ENCODE measurements around the gene EEFSEC. TPM values are rescaled to one million over a fixed set of nuclear protein-coding genes. Genes with fewer than 3 reads are reported as not detected.

Gene EEFSEC
- total and polyA plus RNA-seq, 10 donors, result 8.5 to 19.2 (median 14.2) TPM

GRCh38 chr3:128446821-128447220, 293.5 kb downstream of the EEFSEC start:
- intact Hi-C loops (cut with DNase I; ENCODE audit: low total_unique reads), result no loop called here
- Histone ChIP-seq H3K4me1 (peaks cover 0 to 10% (median 3%) of the 10 kb centered on the region in 6 donors), H3K9me3 (no peaks in the 10 kb centered on the region), H3K4me3 (no peak overlapping the region), H3K36me3 (no peaks in the 10 kb centered on the region), H3K27ac (no peak overlapping the region), H3K27me3 (replicated peaks in 1 of 7) (peaks cover 0 to 5% (median 0%) of the 10 kb centered on the region in 7 donors)
- 86 to 96% (median 92%) methylated on average over 1 of the region's 1 CpG for WGBS, 5 donors
- TF ChIP-seq CTCF (IDR thresholded peaks at IDR 0.05 in 8 of 11, conservative IDR thresholded peaks at IDR 0.05 in 3 of 11) (no peak), POLR2A (IDR thresholded peaks at IDR 0.05) (no peak), POLR2AphosphoS5 (IDR thresholded peaks at IDR 0.05) (no peak)
- DNase-seq, result no peak

GRCh38 chr3:128447561-128448013, 294.3 kb downstream of the EEFSEC start:
- peaks cover 0 to 10% (median 3%) of the 10 kb centered on the region in 6 donors for H3K4me1 ChIP-seq
- WGBS, 5 donors, result 51 to 88% (median 87%) methylated on average over 2 to 3 of the region's 3 CpGs
- H3K36me3 ChIP-seq, result no peaks in the 10 kb centered on the region
- H3K27me3 ChIP-seq (replicated peaks in 1 of 7), result peaks cover 0 to 9% (median 0%) of the 10 kb centered on the region in 7 donors
- no peak overlapping the region for H3K4me3 ChIP-seq
- H3K9me3 ChIP-seq, result no peaks in the 10 kb centered on the region
- no peak overlapping the region for H3K27ac ChIP-seq
- intact Hi-C loops (cut with DNase I; ENCODE audit: low total_unique reads), result no loop called here
- TF ChIP-seq CTCF (IDR thresholded peaks at IDR 0.05 in 8 of 11, conservative IDR thresholded peaks at IDR 0.05 in 3 of 11) (no peak), POLR2A (IDR thresholded peaks at IDR 0.05) (no peak), POLR2AphosphoS5 (IDR thresholded peaks at IDR 0.05) (no peak)
- DNase-seq, result no peak

- H3K27me3 ChIP-seq (replicated peaks in 1 of 7), result peaks cover 0 to 18% (median 2%) of the 10 kb centered on the region in 7 donors
- DNase-seq, result no peak
- no peaks in the 10 kb centered on the region for H3K9me3 ChIP-seq
- TF ChIP-seq CTCF (IDR thresholded peaks at IDR 0.05 in 8 of 11, conservative IDR thresholded peaks at IDR 0.05 in 3 of 11) (no peak), POLR2AphosphoS5 (IDR thresholded peaks at IDR 0.05) (no peak), POLR2A (IDR thresholded peaks at IDR 0.05) (no peak)
- WGBS, 5 donors, result 37 to 51% (median 42%) methylated on average over 6 of the region's 6 CpGs
- intact Hi-C loops (cut with DNase I; ENCODE audit: low total_unique reads), result no loop called here
- no peak overlapping the region for H3K4me3 ChIP-seq
- H3K36me3 ChIP-seq, result no peaks in the 10 kb centered on the region
- no peak overlapping the region for H3K27ac ChIP-seq
- peaks cover 0 to 10% (median 3%) of the 10 kb centered on the region in 6 donors for H3K4me1 ChIP-seq
Observed at GRCh38 chr3:128448491-128448890, 295.2 kb downstream of the EEFSEC start.

GRCh38 chr3:128449111-128449638, 295.9 kb downstream of the EEFSEC start:
- no peak overlapping the region for H3K27ac ChIP-seq
- peaks cover 0 to 10% (median 3%) of the 10 kb centered on the region in 6 donors for H3K4me1 ChIP-seq
- peaks cover 0 to 25% (median 4%) of the 10 kb centered on the region in 7 donors for H3K27me3 ChIP-seq (replicated peaks in 1 of 7)
- intact Hi-C loops (cut with DNase I; ENCODE audit: low total_unique reads), result no loop called here
- H3K9me3 ChIP-seq, result no peaks in the 10 kb centered on the region
- DNase-seq, result no peak
- no peaks in the 10 kb centered on the region for H3K36me3 ChIP-seq
- WGBS, 5 donors, result 75 to 87% (median 83%) methylated on average over 6 of the region's 6 CpGs
- H3K4me3 ChIP-seq, result no peak overlapping the region
- TF ChIP-seq CTCF (IDR thresholded peaks at IDR 0.05 in 8 of 11, conservative IDR thresholded peaks at IDR 0.05 in 3 of 11) (no peak), POLR2AphosphoS5 (IDR thresholded peaks at IDR 0.05) (no peak), POLR2A (IDR thresholded peaks at IDR 0.05) (no peak)
